Panc1 (cell line): ENCODE measurements around the gene TMEM163. TPM values are rescaled to one million over a fixed set of nuclear protein-coding genes. Genes with fewer than 3 reads are reported as not detected.

Experiments used
- ATAC-seq: fragments of 200-7000 bp; cut with Tn5 transposase; 2 replicates; pipeline ENCODE4 v1.9.1; 2020; ENCODE audit warnings: mild to moderate bottlenecking, moderate library complexity
- BruUV-seq: library from RNA; stranded (reverse); fragments of 400-500 nt; replicated peaks from 2 replicates; lab custom pipeline; 2021; lab: Mats Ljungman, UMichigan
- CTCF ChIA-PET: fragments of 300-600 bp; sonication (Branson Sonifier 250); formaldehyde crosslinking; loops from one replicate; lab custom pipeline; 2022; ENCODE audit warnings: antibody characterized with exemption; lab: Charles Lee
- POLR2A ChIA-PET: fragments of 300-600 bp; sonication (Branson Sonifier 250); formaldehyde crosslinking; loops from one replicate; lab custom pipeline; 2022; ENCODE audit warnings: antibody characterized with exemption; lab: Charles Lee
- DNase-seq: peaks from one replicate; pipeline ENCODE4 v3.0.0-alpha.2; 2010; ENCODE audit warnings: low read depth, low spot score
- H3K27ac ChIP-seq: 2 replicates; pipeline ENCODE4 v1.5.1; 2011; ENCODE audit warnings: mild to moderate bottlenecking, low read length, inconsistent platforms
- H3K27me3 ChIP-seq: fragments of 200-500 bp; sonication (Bioruptor generic); 2 replicates; pipeline ENCODE4 v1.6.0; 2014; ENCODE audit warnings: low read length, inconsistent platforms; ENCODE audit not compliant: control insufficient read depth, insufficient read depth
- H3K36me3 ChIP-seq: fragments of 200-500 bp; sonication (Bioruptor generic); 2 replicates; pipeline ENCODE4 v1.5.1; 2014; ENCODE audit warnings: inconsistent platforms, mild to moderate bottlenecking, low read length, moderate library complexity; ENCODE audit not compliant: control insufficient read depth, insufficient read depth
- H3K4me1 ChIP-seq: 2 replicates; pipeline ENCODE4 v1.5.1; 2011; ENCODE audit warnings: inconsistent platforms, mild to moderate bottlenecking, low read length, moderate library complexity; ENCODE audit not compliant: control insufficient read depth, insufficient read depth
- H3K4me3 ChIP-seq, 2 experiments: 2 replicates each; pipeline ENCODE4 v1.5.1; 2011 to 2012; ENCODE audit warnings: low read depth in 2 of 2, low read length in 2 of 2, mild to moderate bottlenecking in 2 of 2, inconsistent platforms in 1 of 2, moderate library complexity in 1 of 2
- H3K9me3 ChIP-seq: fragments of 200-500 bp; sonication (Bioruptor generic); 2 replicates; pipeline ENCODE4 v1.5.1; 2014; ENCODE audit warnings: low read depth, mild to moderate bottlenecking, inconsistent platforms, low read length, moderate library complexity; ENCODE audit not compliant: control insufficient read depth, insufficient read depth
- CTCF ChIP-seq: fragments of 450-650 bp; IDR thresholded peaks from 2 replicates; pipeline ENCODE4 v1.5.1; 2017; ENCODE audit warnings: mild to moderate bottlenecking
- POLR2AphosphoS5 ChIP-seq: IDR thresholded peaks from 2 replicates; pipeline ENCODE4 v1.6.1; 2012; ENCODE audit warnings: mild to moderate bottlenecking, low read depth, low read length, moderate library complexity
- SIN3A ChIP-seq: IDR thresholded peaks from 2 replicates; pipeline ENCODE4 v1.6.1; 2012; ENCODE audit warnings: low read depth, mild to moderate bottlenecking, low read length, moderate library complexity, borderline replicate concordance; ENCODE audit not compliant: insufficient read depth
- TCF7L2 ChIP-seq: IDR thresholded peaks from 2 replicates; pipeline ENCODE4 v1.6.1; 2011; ENCODE audit warnings: mild to moderate bottlenecking, low read depth, low read length, inconsistent platforms
- in situ Hi-C: cut with HindIII; loops from 2 replicates; pipeline ENCODE4 v1.10.0; 2016; ENCODE audit warnings: low sequenced_read_pairs, low pct_unique_long_range_greater_than_20kb
- intact Hi-C: fragments of 100-400 bp; cut with micrococcal nuclease; formaldehyde crosslinking; loops from one replicate; pipeline ENCODE4 v1.10.0; 2022; ENCODE audit not compliant: unreplicated experiment
- total RNA-seq: library from RNA; stranded (reverse); gene quantifications from one replicate; pipeline ENCODE4 v1.2.1, GENCODE V29; 2021; ENCODE audit not compliant: unreplicated experiment
- TF ChIP-seq, protein P1 (sequence below), 2 experiments: IDR thresholded peaks; 2 replicates each; pipeline ENCODE4 v1.6.1; 2011 to 2012; ENCODE audit warnings: low read depth in 2 of 2, control low read depth in 1 of 2, low read length in 1 of 2, mild to moderate bottlenecking in 1 of 2, moderate library complexity in 1 of 2; ENCODE audit not compliant: insufficient read depth in 1 of 2

The TMEM163 gene
- total RNA-seq, 1 experiment from 2014 or later = not detected

GRCh38 chr2:134426721-134427120 is 292.1 kb downstream of the TMEM163 start:
- no peaks in the 10 kb centered on the region for H3K4me1 ChIP-seq
- no peaks in the 10 kb centered on the region for H3K9me3 ChIP-seq
- no peak for DNase-seq
- H3K36me3 ChIP-seq = no peaks in the 10 kb centered on the region; the same call in 1 of the 2 replicates
- intact Hi-C loops = no loop called here
- in situ Hi-C loops = no loop called here
- no peaks in the 10 kb centered on the region for H3K27me3 ChIP-seq
- ATAC-seq = no peak
- H3K4me3 ChIP-seq = no peak overlapping the region
- BruUV-seq = no TSS peak
- TF ChIP-seq POLR2AphosphoS5 (no peak), SIN3A (no peak), TCF7L2 (no peak), CTCF (no peak)
- TF ChIP-seq, protein P1, sequence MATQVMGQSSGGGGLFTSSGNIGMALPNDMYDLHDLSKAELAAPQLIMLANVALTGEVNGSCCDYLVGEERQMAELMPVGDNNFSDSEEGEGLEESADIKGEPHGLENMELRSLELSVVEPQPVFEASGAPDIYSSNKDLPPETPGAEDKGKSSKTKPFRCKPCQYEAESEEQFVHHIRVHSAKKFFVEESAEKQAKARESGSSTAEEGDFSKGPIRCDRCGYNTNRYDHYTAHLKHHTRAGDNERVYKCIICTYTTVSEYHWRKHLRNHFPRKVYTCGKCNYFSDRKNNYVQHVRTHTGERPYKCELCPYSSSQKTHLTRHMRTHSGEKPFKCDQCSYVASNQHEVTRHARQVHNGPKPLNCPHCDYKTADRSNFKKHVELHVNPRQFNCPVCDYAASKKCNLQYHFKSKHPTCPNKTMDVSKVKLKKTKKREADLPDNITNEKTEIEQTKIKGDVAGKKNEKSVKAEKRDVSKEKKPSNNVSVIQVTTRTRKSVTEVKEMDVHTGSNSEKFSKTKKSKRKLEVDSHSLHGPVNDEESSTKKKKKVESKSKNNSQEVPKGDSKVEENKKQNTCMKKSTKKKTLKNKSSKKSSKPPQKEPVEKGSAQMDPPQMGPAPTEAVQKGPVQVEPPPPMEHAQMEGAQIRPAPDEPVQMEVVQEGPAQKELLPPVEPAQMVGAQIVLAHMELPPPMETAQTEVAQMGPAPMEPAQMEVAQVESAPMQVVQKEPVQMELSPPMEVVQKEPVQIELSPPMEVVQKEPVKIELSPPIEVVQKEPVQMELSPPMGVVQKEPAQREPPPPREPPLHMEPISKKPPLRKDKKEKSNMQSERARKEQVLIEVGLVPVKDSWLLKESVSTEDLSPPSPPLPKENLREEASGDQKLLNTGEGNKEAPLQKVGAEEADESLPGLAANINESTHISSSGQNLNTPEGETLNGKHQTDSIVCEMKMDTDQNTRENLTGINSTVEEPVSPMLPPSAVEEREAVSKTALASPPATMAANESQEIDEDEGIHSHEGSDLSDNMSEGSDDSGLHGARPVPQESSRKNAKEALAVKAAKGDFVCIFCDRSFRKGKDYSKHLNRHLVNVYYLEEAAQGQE (IDR thresholded peaks at IDR 0.05; ENCODE audit: insufficient read depth in 1 of 2, low read depth in 2 of 2, low read length in 1 of 2) = no peak
- no peak overlapping the region for H3K27ac ChIP-seq
- ChIA-PET POLR2A (no interaction called here), CTCF (no interaction called here)

DNA sequence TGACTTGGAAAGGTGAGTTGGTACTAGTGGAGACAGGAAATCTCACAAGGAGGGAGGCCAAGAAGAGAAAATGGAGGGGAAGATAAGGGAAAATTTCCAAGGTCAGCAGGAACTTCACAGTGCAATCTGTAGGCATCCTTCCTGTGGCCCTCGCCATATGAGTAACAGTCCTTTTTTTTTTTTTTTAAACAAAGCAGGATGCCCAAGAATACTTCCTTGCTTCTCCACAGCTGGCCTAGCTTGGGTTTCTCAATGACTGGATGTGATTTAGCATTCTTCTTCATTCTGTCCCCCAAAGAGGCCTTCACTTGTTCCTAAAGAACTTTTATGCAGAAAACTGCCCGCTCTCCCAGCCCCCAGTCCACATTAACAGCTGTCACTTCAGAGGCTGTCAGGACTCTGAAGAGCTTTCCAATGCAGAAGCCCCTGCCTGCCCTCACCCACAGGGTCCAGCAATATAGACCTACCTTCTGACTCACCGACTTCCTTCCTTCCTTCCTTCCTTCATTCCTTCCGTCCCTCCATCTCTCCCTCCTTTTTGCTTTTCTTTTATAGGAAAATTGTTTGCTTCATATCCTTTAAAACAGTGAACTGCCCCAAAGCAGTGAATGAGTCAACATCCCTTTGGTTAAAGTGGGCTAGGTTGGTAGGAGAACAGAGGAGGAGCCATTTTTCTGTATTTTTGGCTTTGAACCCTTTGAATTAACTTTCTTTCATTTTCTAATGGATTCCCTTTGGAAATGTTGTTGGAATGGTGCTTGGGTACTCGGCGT is 292.9 kb downstream of the TMEM163 start:
- Histone ChIP-seq H3K27ac (no peak overlapping the region), H3K4me3 (no peak overlapping the region), H3K27me3 (no peaks in the 10 kb centered on the region), H3K36me3 (no peaks in the 10 kb centered on the region; the same call in 1 of the 2 replicates), H3K4me1 (no peaks in the 10 kb centered on the region), H3K9me3 (no peaks in the 10 kb centered on the region)
- no TSS peak for BruUV-seq
- in situ Hi-C loops = no loop called here
- CTCF ChIA-PET = no interaction called here
- ATAC-seq (no peak), DNase-seq (no peak)
- POLR2A ChIA-PET = no interaction called here
- no peak for TF ChIP-seq SIN3A
- no peak for TF ChIP-seq POLR2AphosphoS5
- TF ChIP-seq CTCF = no peak
- TF ChIP-seq, protein P1 (IDR thresholded peaks at IDR 0.05; ENCODE audit: insufficient read depth in 1 of 2, low read depth in 2 of 2, low read length in 1 of 2) = no peak
- TF ChIP-seq TCF7L2 = no peak
- intact Hi-C loops = no loop called here
